Esophagus squamous epithelium (tissue), 5 donors: ENCODE measurements around the gene KRTAP27-1. TPM values are rescaled to one million over a fixed set of nuclear protein-coding genes. Genes with fewer than 3 reads are reported as not detected.

ENCODE experiments used
- DNase-seq: peaks from one replicate; lab custom pipeline; 2025; lab: John Stamatoyannopoulos, UW
- H3K27ac ChIP-seq, 4 donors: fragments of 200-600 bp; sonication (generic); one replicate each; pipeline ENCODE4 v1.5.1; 2016 to 2019; ENCODE audit warnings: mild to moderate bottlenecking in 1 of 4
- H3K27me3 ChIP-seq, 4 donors: fragments of 200-600 bp; sonication (generic); 1 replicate in 3 of 4; 2 replicates in 1 of 4; pipeline versions ENCODE4 v1.5.1 to v1.6.0; 2017 to 2021; ENCODE audit warnings: antibody characterized with exemption in 1 of 4
- H3K36me3 ChIP-seq, 3 donors: fragments of 200-600 bp; sonication (generic); one replicate each; pipeline ENCODE4 v1.5.1; 2016 to 2019
- H3K4me1 ChIP-seq, 3 donors: fragments of 200-600 bp; sonication (generic); one replicate each; pipeline ENCODE4 v1.5.1; 2017 to 2019
- H3K4me3 ChIP-seq, 4 donors: fragments of 200-600 bp; sonication (generic); 1 replicate in 3 of 4; 2 replicates in 1 of 4; pipeline ENCODE4 v1.5.1; 2016 to 2019; ENCODE audit warnings: mild to moderate bottlenecking in 2 of 4, moderate library complexity in 1 of 4
- H3K9me3 ChIP-seq, 3 donors: fragments of 200-600 bp; sonication (generic); one replicate each; pipeline ENCODE4 v1.5.1; 2016 to 2019
- POLR2A ChIP-seq, 4 donors: fragments of 450-650 bp; IDR thresholded peaks; one replicate each; pipeline ENCODE4 v1.6.1; 2017; ENCODE audit warnings: antibody characterized with exemption in 4 of 4, mild to moderate bottlenecking in 4 of 4, moderate library complexity in 3 of 4
- WGBS, 2 donors: methylation state at CpG; one replicate each; pipeline ENCODE4 v1.1.5; 2018; 5-methylcytosine and 5-hydroxymethylcytosine counted together
- intact Hi-C: fragments of 100-400 bp; cut with DNase I; formaldehyde crosslinking; loops from one replicate; pipeline ENCODE4 v1.15.0; 2022
- total RNA-seq, 4 donors: library from RNA; depleted of rRNA; stranded (reverse); fragments of >200 nt; gene quantifications; one replicate each; pipeline ENCODE4 v1.1.0, GENCODE V29; 2016
- TF ChIP-seq, protein P1 (sequence below), 6 experiments: fragments of 450-650 bp in 4 of 6; fragments of 200-600 bp in 2 of 6; sonication (generic) in 2 of 6; IDR thresholded peaks; one replicate each; pipeline ENCODE4 v1.5.1; 2016 to 2019; ENCODE audit warnings: antibody characterized with exemption in 6 of 6, mild to moderate bottlenecking in 4 of 6, moderate library complexity in 4 of 6
- donor health status: DM: yes; HTN: yes; CAD: no.

KRTAP27-1 gene
- total RNA-seq, 4 donors from 2014 or later, result not detected

GRCh38 chr21:30326390-30326789 is 11.1 kb downstream of the KRTAP27-1 start:
- intact Hi-C loops, result no loop called here
- no peaks in the 10 kb centered on the region for H3K36me3 ChIP-seq
- H3K4me1 ChIP-seq, result no peaks in the 10 kb centered on the region
- no peak overlapping the region for H3K27ac ChIP-seq
- no peaks in the 10 kb centered on the region for H3K27me3 ChIP-seq
- no peak overlapping the region for H3K4me3 ChIP-seq
- peaks cover 0 to 6% (median 0%) of the 10 kb centered on the region in 3 donors for H3K9me3 ChIP-seq
- TF ChIP-seq, protein P1, sequence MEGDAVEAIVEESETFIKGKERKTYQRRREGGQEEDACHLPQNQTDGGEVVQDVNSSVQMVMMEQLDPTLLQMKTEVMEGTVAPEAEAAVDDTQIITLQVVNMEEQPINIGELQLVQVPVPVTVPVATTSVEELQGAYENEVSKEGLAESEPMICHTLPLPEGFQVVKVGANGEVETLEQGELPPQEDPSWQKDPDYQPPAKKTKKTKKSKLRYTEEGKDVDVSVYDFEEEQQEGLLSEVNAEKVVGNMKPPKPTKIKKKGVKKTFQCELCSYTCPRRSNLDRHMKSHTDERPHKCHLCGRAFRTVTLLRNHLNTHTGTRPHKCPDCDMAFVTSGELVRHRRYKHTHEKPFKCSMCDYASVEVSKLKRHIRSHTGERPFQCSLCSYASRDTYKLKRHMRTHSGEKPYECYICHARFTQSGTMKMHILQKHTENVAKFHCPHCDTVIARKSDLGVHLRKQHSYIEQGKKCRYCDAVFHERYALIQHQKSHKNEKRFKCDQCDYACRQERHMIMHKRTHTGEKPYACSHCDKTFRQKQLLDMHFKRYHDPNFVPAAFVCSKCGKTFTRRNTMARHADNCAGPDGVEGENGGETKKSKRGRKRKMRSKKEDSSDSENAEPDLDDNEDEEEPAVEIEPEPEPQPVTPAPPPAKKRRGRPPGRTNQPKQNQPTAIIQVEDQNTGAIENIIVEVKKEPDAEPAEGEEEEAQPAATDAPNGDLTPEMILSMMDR (IDR thresholded peaks at IDR 0.05), result no peak
- TF ChIP-seq POLR2A (IDR thresholded peaks at IDR 0.05), result no peak
- DNase-seq, result no peak

- Histone ChIP-seq H3K9me3 (no peaks in the 10 kb centered on the region), H3K36me3 (no peaks in the 10 kb centered on the region), H3K27ac (no peak within 1 kb of the TSS), H3K4me3 (no peak within 1 kb of the TSS), H3K4me1 (no peaks in the 10 kb centered on the region), H3K27me3 (no peaks in the 10 kb centered on the region)
- TF ChIP-seq POLR2A (IDR thresholded peaks at IDR 0.05), result no peak
- TF ChIP-seq, protein P1 (IDR thresholded peaks at IDR 0.05), result no peak
- intact Hi-C loops, result no loop called here
- 76 to 92% methylated on average over 2 of the region's 2 CpGs for WGBS, 2 donors
- DNase-seq, result no peak
Observed at GRCh38 chr21:30320215-30320614, 17.3 kb downstream of the KRTAP27-1 start, which contains the start of gene KRTAP26-1. KRTAP26-1 (minus strand) TSS chr21:30320315; CDS start chr21:30320035, 280 bp downstream.

DNA sequence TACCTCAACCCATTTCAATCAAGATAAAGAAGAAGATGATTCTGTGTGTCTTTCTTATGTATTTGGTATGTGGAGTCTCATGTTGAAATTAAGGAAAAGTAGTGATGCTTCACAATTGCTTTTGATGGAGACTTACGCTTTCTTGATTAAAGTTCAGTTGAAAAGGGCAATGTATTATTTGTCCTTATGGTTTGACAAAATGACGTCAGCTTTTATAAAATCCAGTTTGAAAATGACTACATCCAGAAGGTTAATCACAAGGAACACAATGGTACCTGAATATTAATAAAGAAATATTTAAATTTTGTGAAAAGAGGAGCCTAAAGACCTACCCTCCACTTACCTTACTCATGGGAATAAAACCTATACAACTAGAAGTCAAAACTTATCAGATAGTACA is 21.8 kb downstream of the KRTAP27-1 start:
- TF ChIP-seq, protein P1 (IDR thresholded peaks at IDR 0.05), result no peak
- no peak for TF ChIP-seq POLR2A (IDR thresholded peaks at IDR 0.05)
- H3K4me3 ChIP-seq, result no peak overlapping the region
- 84 to 85% methylated on average over 2 of the region's 2 CpGs for WGBS, 2 donors
- no peaks in the 10 kb centered on the region for H3K36me3 ChIP-seq
- no peaks in the 10 kb centered on the region for H3K4me1 ChIP-seq
- intact Hi-C loops, result no loop called here
- no peak overlapping the region for H3K27ac ChIP-seq
- H3K27me3 ChIP-seq, result no peaks in the 10 kb centered on the region
- H3K9me3 ChIP-seq, result no peaks in the 10 kb centered on the region
- no peak for DNase-seq

DNA sequence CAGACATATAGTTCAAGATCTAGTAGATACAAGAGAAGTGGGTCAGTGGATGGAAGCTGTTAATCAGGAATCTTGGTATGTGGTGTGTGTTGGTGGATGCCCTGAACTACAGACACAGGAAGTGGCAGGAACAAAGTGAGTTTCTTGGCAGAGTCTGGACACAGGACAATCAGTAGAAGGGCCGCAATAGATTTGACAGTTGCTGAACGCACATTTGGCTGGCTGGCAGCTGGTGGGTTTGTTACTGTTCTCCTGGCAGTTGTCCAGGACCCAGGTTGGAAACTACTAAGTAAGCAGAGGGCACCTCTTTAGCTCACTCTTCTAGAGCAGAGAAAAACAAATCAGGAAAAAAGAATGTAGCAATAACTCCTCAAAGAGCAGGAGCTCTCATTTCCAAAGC is 30.6 kb downstream of the KRTAP27-1 start:
- 53 to 54% methylated on average over 2 of the region's 2 CpGs for WGBS, 2 donors
- TF ChIP-seq POLR2A (IDR thresholded peaks at IDR 0.05), result no peak
- TF ChIP-seq, protein P1 (IDR thresholded peaks at IDR 0.05), result no peak
- Histone ChIP-seq H3K27ac (no peak overlapping the region), H3K4me1 (no peaks in the 10 kb centered on the region), H3K9me3 (no peaks in the 10 kb centered on the region), H3K36me3 (no peaks in the 10 kb centered on the region), H3K4me3 (no peak overlapping the region), H3K27me3 (no peaks in the 10 kb centered on the region)
- intact Hi-C loops, result no loop called here
- no peak for DNase-seq

GRCh38 chr21:30305136-30305535 is 32.4 kb downstream of the KRTAP27-1 start:
- H3K36me3 ChIP-seq, result no peaks in the 10 kb centered on the region
- H3K4me3 ChIP-seq, result no peak overlapping the region
- H3K27ac ChIP-seq, result no peak overlapping the region
- no peaks in the 10 kb centered on the region for H3K9me3 ChIP-seq
- 27 to 28% methylated on average over 1 of the region's 1 CpG for WGBS, 2 donors
- H3K4me1 ChIP-seq, result no peaks in the 10 kb centered on the region
- no peaks in the 10 kb centered on the region for H3K27me3 ChIP-seq
- intact Hi-C loops, result no loop called here
- TF ChIP-seq POLR2A (IDR thresholded peaks at IDR 0.05), result no peak
- TF ChIP-seq, protein P1 (IDR thresholded peaks at IDR 0.05), result no peak
- DNase-seq, result no peak
